DMS79 (cell line): Measurements from ENCODE around the gene TNKS1BP1.
A peak's percentile ranks its signal among the peaks of the same experiment; 100 is the strongest.
"Not testable (repeated sequence)": the region's sequence is repeated elsewhere in the genome, so short reads cannot be mapped to it uniquely, and the experiment has no call there.

Experiments used
- DNase-seq: peaks from one replicate; lab custom pipeline; 2025; lab: John Stamatoyannopoulos, UW

The TNKS1BP1 gene

GRCh38 chr11:57353446-57353845 is 28.7 kb upstream of the TNKS1BP1 start:
- DNase-seq, result no peak

DNA sequence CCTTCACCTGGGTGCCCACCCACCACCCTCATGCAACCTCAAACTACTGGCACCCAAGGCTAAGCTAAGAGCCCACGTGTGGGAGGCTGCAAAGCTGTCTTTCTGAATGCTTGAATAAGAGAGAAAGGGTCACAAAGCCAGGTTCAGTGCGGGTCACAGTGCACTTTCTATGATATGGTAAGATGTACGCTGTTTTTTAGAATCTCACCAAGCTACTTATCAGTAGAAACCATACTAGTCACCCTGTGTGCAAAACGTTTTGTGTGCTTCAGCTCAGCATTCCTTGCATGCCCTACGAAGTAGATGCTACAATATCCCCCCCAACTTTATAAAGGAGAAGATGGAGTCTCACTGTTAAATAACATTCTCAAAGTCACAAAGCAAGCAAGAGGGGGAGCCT is 28.3 kb upstream of the TNKS1BP1 start:
- no peak for DNase-seq

- no peak for DNase-seq
Measured at GRCh38 chr11:57349491-57350274, 24.9 kb upstream of the TNKS1BP1 start.

- no peak for DNase-seq
Measured at GRCh38 chr11:57348636-57349313, 24.0 kb upstream of the TNKS1BP1 start.

DNA sequence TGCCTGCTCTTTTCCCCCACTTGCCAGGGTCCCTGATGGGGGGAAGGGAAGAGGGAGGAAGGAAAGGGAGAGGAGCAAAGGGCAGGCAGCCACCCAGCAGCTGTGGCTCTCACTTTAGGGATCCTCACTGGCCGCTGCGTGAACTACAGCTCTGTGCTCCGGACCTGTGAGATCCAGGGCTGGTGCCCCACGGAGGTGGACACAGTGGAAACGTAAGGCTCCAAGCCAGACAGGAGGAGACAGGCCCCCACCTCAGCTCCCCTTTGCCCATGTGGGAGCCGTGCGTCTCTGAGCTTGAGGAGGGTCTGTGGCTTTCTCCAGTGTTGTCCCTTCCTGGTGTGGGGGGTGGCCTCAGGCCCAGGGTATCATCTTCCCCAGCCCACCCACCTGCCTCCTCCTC is 23.3 kb upstream of the TNKS1BP1 start:
- DNase-seq, result no peak

- no peak for DNase-seq
Measured at GRCh38 chr11:57347336-57347735, 22.6 kb upstream of the TNKS1BP1 start.

DNA sequence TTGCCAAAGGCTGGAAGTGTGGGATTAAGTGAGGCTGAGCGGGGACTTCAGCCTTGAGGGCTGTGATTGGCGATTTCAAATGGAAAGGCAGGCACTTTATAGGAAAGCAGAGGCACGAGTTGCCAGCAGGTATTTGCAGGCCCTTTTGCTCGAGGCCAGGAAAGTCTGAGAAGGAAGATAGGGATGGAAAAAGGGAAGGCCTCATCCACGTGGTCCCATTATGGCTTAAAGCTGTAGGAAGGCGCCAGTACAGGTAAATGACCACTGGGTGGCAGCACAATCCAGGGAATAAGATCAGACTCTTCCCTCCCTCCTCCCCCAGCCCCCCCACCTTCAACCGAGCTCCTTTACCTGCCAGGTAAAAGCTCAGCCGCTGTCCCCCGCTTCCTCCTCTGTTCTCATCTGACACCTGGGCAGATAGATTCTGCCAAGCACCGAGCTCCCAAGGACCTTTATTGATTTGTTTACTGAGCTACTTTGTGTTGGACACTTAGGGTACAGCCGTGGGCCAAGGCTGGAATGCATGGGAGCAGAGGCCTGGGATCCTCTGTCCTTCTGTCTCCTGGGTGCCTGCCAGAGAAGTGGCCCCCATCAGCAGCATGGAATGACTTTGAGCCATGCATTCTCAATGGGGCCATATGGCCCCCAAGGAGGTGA is 20.9 kb upstream of the TNKS1BP1 start:
- DNase-seq, result peak; percentile 53

- DNase-seq, result no peak
Measured at GRCh38 chr11:57344826-57345225, 20.1 kb upstream of the TNKS1BP1 start.

DNA sequence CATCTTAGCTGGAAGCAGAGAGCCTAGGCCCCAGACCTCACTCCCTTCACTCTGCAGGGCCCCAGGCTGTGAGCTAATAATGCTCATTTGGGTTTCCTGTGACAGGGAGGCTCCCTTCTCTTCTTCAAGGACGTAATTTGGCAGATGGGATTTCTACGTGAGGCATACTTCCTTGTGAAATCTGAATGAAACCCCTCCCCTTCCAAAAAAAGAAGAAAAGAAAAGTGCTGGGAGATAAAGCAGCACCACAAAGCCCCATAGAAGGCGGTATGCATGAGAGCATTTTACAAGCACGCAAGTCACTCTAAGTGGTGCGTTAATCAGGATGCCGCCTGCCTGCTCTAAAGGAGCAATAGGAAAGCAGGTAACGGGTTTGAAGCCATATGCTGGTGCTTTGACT is 19.1 kb upstream of the TNKS1BP1 start:
- peak; percentile 70 for DNase-seq

DNA sequence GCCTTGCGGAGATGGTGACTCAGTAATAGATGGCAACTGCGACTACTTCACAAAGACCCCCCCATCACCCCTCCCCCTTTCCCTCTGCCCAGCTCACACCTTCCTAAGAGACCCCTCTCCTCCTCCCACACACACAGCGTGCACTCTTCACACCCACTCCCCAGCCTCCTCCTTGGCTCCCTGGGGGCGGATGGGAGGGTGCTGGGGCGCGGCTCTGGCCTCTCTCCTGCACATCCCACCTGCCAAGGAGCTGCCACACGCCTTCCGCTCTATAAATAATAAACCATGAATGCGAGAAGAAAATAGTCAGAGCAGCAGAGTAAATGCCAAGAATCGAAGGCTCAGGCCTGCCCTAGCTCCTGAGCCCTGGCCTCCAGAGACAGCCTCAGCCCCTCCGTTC is 17.9 kb upstream of the TNKS1BP1 start:
- DNase-seq, result no peak

- DNase-seq, result no peak
Measured at GRCh38 chr11:57341250-57341808, 16.6 kb upstream of the TNKS1BP1 start.

DNA sequence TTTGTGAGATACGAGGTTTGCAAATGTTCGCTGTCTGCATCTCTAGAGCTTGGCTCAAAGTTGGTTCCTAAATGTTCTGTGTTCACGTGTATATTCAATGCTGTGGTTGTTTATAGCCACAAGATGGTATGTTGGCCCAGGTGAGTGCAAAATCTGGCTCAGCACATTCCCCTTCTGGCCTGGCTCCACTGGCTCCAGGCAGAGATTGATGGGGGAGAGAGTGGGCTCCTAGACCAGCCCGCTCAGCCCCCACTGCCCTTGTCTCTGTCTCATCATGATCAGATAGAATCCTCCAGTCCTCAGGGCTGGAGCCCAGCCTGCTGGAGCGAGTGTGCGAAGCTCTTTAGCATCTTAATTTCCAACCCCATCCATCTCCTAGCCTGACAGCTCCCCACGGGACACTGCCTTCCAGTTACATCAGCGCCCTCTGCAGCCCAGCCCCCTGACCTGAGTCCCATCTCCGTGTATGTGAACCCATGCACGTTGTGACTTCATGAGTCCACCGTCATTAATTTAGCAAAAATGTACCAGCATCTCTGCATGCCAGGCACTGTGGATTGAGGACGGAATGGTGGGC is 15.4 kb upstream of the TNKS1BP1 start:
- DNase-seq, result no peak

GRCh38 chr11:57339328-57339727 is 14.6 kb upstream of the TNKS1BP1 start:
- no peak for DNase-seq

DNA sequence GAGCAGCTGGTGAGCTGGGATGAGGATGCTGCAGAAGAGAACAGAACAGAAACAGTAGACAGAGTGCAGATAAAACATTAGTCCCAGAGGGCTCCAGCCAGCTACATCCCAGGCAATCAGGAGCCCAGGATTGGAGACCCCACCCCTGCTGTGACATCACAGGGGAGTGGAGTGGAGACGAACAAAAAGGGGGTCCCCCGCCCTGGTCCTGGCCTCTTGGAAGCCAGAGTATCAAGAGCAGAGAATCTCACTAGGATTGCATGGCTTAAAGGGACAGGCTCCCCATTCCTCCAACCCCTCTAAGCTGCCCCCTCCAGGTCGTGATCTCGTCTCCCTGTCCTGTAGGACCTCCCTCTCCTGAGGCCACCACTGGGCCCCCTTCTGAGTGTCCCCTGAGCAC is 13.4 kb upstream of the TNKS1BP1 start, which contains the start of gene P2RX3:
Gene P2RX3, plus strand, starts transcription at position 211 of the 400 bp plus-strand sequence. CDS start 199 bp downstream, outside the sequence.
- DNase-seq, result no peak

DNA sequence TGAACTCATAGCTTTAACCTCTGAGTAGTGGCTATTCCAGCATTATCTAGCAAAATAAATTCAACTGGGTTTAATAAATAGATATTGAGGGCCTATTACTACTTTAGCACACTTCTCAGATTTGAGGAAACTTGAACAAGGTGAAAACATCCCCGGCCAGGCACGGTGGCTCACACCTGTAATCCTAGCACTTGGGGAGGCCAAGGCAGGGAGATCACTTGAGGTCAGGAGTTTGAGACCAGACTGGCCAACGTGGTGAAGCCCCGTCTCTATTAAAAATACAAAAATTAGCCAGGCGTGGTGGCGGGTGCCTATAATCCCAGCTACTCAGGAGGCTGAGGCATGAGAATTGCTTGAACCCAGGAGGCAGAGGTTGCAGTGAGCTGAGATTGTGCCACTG is 12.1 kb upstream of the TNKS1BP1 start:
- not testable (repeated sequence) for DNase-seq

- no peak for DNase-seq
Measured at GRCh38 chr11:57336111-57336666, 11.4 kb upstream of the TNKS1BP1 start.

GRCh38 chr11:57335343-57336110 is 10.8 kb upstream of the TNKS1BP1 start, which contains the start of gene SSRP1:
Gene SSRP1, minus strand, starts transcription at chr11:57335892. Its CDS starts 771 bp downstream, at chr11:57335121.
- peak; percentile 79 for DNase-seq

- no peak for DNase-seq
Measured at GRCh38 chr11:57335023-57335342, 10.2 kb upstream of the TNKS1BP1 start.

DNA sequence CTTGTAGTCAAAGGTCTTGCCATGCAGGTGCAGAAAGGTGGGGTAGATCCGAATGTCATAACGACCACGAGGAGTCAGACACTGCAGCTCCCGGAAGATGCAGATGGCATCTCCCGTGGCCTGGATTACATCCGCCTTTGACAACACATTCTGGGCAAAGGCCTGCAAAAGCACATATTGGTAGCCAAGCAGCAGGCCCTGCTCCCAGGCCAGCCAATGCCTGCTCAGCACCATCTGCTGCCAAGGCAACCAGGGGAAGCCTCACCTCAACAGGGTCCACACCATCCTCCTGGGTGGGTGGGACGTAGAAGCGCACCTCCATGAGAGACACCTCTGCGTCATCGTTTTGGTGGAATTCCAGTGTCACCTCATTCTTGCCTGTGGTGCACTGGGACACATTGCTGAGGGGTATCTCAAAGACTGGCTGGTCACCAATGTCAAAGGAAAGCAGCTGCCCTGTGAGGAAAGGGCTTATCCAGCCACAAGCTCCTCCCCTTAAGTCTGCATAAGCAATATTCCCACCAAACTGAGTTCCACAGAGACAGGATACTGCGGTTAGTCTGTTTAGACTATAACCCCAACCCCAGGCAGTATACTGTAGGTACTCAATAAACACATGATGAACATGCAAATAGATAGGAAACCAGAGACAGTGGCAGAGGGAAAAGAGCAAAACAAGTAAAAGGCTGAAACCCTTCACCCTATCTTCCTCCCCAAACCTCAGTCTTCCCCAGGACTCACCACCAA is 8.1 kb upstream of the TNKS1BP1 start:
- no peak for DNase-seq

DNA sequence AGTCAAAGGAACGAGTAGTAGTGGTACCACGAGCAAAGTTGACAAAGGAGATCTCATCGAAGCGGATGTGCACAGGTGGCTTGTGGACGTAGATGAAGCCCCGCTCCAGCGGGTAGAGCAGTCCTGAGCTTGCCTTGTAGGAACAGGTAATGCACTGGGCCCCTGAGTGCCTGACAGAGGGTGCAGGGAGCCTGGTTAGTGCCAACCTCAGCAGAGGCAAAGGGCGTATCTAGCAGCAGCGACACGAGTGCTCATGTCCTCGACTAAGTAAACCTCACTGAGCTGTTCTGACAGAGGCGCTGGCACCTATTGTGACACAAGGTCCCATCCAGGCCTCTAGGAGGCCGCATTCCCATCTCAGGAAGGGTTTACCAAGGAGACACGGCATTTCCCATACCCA is 7.0 kb upstream of the TNKS1BP1 start:
- no peak for DNase-seq
